Left renal cortex interstitium (tissue), 4 donors: Measurements from ENCODE around the gene RAB6B. TPM values are rescaled to one million over a fixed set of nuclear protein-coding genes. Genes with fewer than 3 reads are reported as not detected.

ENCODE experiments used
- DNase-seq, 4 donors: peaks; one replicate each; pipeline ENCODE4 v3.0.0-alpha.2; 2013; ENCODE audit warnings: low read depth in 4 of 4, low spot score in 2 of 4, missing footprints in 1 of 4
- polyA plus RNA-seq, 4 donors: library from polyadenylated mRNA; unstranded; fragments of 120-200 nt; gene quantifications; one replicate each; pipeline ENCODE4 v1.2.1, GENCODE V29; 2013; ENCODE audit not compliant: insufficient read length in 4 of 4

RAB6B gene
- polyA plus RNA-seq, 4 donors: 15.8 to 17.8 (median 16.8) TPM

- no peak for DNase-seq
Measured at GRCh38 chr3:133838916-133839800, 56.5 kb downstream of the RAB6B start.

- DNase-seq: no peak
Measured at GRCh38 chr3:133838296-133838789, 57.3 kb downstream of the RAB6B start.

- no peak for DNase-seq
Measured at GRCh38 chr3:133837487-133838295, 58.0 kb downstream of the RAB6B start.

- no peak for DNase-seq
Measured at GRCh38 chr3:133836497-133837158, 59.1 kb downstream of the RAB6B start.

GRCh38 chr3:133835961-133836360, 59.7 kb downstream of the RAB6B start:
- no peak for DNase-seq

- no peak for DNase-seq
Measured at GRCh38 chr3:133835418-133835743, 60.3 kb downstream of the RAB6B start.

- DNase-seq: no peak
Measured at GRCh38 chr3:133834621-133835417, 60.9 kb downstream of the RAB6B start.

GRCh38 chr3:133833880-133834620, 61.6 kb downstream of the RAB6B start:
- DNase-seq: no peak

- no peak for DNase-seq
Measured at GRCh38 chr3:133833267-133833666, 62.4 kb downstream of the RAB6B start.

- no peak for DNase-seq
Measured at GRCh38 chr3:133832802-133833144, 62.9 kb downstream of the RAB6B start.

- no peak for DNase-seq
Measured at GRCh38 chr3:133831966-133832801, 63.5 kb downstream of the RAB6B start.

GRCh38 chr3:133830071-133830470, 65.6 kb downstream of the RAB6B start:
- no peak for DNase-seq

GRCh38 chr3:133829310-133829707, 66.4 kb downstream of the RAB6B start:
- no peak for DNase-seq

GRCh38 chr3:133828576-133829309, 66.9 kb downstream of the RAB6B start:
- no peak for DNase-seq

- no peak for DNase-seq
Measured at GRCh38 chr3:133827684-133828083, 68.0 kb downstream of the RAB6B start.

- no peak for DNase-seq
Measured at GRCh38 chr3:133827136-133827535, 68.5 kb downstream of the RAB6B start.

- no peak for DNase-seq
Measured at GRCh38 chr3:133825969-133826727, 69.5 kb downstream of the RAB6B start.
